Measurements from ENCODE around the gene FAXDC2. TPM values are rescaled to one million over a fixed set of nuclear protein-coding genes. Genes with fewer than 3 reads are reported as not detected.

FAXDC2 gene
- total RNA-seq, 2 donors from 2014 or later, result 19.2 to 30.1 TPM

GRCh38 chr5:154863291-154864080, 13.1 kb upstream of the FAXDC2 start:
- DNase-seq (ENCODE audit: low spot score), result no peak
- intact Hi-C loops (cut with DNase I), result no loop called here

GRCh38 chr5:154862766-154863165, 12.4 kb upstream of the FAXDC2 start:
- intact Hi-C loops (cut with DNase I), result no loop called here
- DNase-seq (ENCODE audit: low spot score), result no peak

DNA sequence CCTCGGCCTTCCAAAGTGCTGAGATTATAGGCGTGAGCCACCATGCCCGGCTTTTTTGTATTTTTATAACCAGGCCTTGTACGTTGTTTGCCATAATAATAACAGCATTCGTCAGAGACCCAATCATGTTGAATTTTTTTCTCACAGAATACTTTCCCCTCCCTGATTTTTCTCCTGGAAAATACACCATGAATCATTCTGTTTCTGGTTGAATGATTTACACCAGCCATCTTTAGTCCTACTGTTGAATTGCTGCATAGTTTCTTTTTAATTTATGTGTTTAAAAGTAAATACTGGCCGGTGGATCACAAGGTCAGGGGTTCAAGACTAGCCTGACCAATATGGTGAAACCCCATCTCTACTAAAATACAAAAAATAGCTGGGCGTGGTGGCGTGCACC, 11.5 kb upstream of the FAXDC2 start:
- intact Hi-C loops (cut with DNase I), result no loop called here
- no peak for DNase-seq (ENCODE audit: low spot score)

DNA sequence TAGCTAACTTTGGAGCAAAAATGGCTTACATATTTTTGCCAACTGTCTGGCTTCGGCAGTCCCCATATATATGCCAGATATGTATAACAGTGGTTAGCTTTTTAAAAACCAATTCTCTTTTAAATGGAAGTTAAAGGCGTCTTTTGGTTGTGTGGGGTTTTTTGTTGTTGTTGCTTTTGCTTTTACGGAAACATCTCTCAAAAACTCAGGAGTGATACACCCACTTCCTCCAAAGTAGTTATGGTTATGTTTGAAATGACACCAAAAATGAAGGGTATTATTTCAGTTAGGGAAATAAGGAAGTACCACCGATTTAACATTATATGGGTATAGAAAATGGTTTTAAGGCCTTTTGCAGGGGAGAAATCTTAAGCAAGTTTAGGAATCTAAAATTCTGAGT, 10.4 kb upstream of the FAXDC2 start:
- intact Hi-C loops (cut with DNase I), result no loop called here
- no peak for DNase-seq (ENCODE audit: low spot score)

DNA sequence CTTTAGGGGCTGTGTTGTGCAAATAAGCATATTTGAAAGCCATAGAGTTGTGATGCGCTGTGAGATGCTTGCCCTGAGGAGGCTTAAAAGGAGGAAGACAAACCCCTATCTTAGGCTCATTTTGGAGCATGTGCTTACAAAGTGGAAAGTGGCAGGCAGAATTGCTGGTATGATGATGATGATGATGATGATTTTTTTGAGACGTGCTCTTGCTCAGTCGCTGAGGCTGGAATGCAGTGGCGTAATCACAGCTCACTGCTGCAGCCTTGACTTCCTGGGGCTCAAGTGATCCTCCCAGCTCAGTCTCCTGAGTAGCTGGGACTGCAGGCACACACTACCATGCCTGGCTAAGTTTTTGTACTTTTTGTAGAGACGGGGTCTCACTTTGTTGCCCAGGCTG, 9.7 kb upstream of the FAXDC2 start:
- DNase-seq (ENCODE audit: low spot score), result no peak
- intact Hi-C loops (cut with DNase I), result no loop called here

- no peak for DNase-seq (ENCODE audit: low spot score)
- intact Hi-C loops (cut with DNase I), result loop anchor here in 1 of 2 donors (5.0 kb wide), 1 partner anchor 102 kb away; the partner anchor contains the start of gene LARP1
These were observed 8.8 kb upstream of the FAXDC2 start for GRCh38 chr5:154858972-154859871.

- intact Hi-C loops (cut with DNase I), result loop anchor here in 1 of 2 donors (5.0 kb wide), 1 partner anchor 101 kb away; the partner anchor contains the start of gene LARP1
- peak; percentile 100 for DNase-seq (ENCODE audit: low spot score)
These were observed 8.0 kb upstream of the FAXDC2 start, which contains the start of gene CNOT8 for GRCh38 chr5:154858297-154858971. CNOT8 (plus strand) TSS chr5:154858627; CDS start chr5:154863279, 4,652 bp downstream.

DNA sequence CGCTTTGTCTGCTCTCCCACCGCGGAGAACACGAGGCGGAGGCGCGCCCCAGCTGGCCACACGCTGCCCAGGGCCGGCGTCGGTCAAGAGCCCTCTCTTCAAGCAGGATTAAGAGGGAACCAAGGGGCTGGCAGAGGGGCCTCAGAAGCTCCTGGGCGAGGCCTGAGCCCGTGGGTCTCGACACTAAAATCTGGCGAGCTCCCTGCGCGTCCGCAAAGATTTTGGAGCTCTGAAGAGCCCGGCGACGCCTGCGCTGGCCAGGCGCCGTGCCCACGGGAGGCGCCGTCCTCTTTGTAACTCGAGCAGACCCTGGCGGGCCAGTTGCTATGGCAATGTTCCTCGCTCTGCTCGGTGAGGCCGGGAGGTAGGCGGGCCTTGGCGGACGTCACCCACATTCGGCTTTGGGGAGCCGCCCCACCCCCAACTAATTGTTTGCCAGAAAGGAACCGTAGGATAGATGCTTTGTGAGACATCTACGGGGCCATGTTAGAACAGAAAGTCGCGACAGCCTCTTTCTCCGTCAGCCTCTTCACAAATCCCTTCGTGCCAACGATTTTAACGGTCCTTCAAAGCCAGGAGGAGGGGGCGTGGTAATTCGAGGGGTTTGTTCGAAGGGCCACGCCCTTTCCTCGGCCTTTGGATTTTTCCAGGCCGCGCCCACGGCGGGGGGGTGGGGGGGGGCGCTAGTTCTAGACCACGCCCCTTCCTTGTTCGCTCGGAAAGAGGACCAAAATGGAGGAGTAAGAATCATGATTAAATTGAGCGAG, 7.3 kb upstream of the FAXDC2 start:
- intact Hi-C loops (cut with DNase I), result loop anchor here in 1 of 2 donors (5.0 kb wide), 1 partner anchor 100 kb away; the partner anchor contains the start of gene LARP1
- DNase-seq (ENCODE audit: low spot score), result peak; percentile 99

- DNase-seq (ENCODE audit: low spot score), result no peak
- intact Hi-C loops (cut with DNase I), result no loop called here
These were observed 948 bp upstream of the FAXDC2 start for GRCh38 chr5:154851351-154851750.

- intact Hi-C loops (cut with DNase I), result no loop called here
- DNase-seq (ENCODE audit: low spot score), result no peak
These were observed 607 bp downstream of the FAXDC2 start for GRCh38 chr5:154849791-154850201.

DNA sequence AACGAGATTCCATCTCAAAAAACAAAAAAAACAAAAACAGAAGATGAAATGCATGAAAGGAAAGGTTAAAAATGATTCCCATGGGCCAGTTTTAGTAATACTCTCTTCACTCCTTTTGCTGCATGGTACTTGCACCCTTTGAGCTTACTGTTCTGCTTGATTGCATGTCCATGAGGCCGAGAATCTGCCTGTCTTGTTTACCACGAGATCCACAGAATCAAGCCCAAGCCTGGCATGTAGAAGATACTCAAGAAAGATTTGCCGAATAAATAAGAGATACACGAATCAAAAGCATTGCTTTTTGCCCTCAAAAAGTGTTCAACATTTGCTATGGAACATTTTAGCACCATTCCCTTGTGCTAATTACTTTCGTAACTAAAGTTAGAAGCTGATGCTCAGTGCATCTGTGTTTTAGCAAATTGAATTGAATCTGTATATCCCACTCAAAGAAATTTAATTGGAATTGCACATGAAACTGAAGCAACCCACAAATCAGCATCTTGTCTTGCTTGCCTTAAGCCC, 1.1 kb downstream of the FAXDC2 start:
- intact Hi-C loops (cut with DNase I), result no loop called here
- no peak for DNase-seq (ENCODE audit: low spot score)

DNA sequence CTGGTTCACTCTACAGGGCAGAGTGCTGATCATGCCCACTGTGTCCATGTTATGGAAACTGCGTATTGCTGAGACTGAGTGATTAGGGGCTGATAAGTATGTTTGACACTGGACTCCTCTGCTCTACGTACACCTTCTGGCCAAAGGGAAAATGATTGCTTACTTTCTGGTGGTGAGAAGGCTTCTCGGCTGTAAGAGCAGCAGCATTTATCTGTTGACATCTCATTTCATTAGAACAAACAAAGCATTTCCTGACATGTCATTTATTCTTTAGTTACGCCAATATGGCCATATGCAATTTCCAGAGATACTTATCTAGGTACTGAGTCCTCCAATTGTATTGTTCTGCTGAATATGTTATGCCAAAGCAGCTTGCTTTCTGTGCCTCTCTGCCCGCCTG, 5.6 kb downstream of the FAXDC2 start:
- intact Hi-C loops (cut with DNase I), result no loop called here

DNA sequence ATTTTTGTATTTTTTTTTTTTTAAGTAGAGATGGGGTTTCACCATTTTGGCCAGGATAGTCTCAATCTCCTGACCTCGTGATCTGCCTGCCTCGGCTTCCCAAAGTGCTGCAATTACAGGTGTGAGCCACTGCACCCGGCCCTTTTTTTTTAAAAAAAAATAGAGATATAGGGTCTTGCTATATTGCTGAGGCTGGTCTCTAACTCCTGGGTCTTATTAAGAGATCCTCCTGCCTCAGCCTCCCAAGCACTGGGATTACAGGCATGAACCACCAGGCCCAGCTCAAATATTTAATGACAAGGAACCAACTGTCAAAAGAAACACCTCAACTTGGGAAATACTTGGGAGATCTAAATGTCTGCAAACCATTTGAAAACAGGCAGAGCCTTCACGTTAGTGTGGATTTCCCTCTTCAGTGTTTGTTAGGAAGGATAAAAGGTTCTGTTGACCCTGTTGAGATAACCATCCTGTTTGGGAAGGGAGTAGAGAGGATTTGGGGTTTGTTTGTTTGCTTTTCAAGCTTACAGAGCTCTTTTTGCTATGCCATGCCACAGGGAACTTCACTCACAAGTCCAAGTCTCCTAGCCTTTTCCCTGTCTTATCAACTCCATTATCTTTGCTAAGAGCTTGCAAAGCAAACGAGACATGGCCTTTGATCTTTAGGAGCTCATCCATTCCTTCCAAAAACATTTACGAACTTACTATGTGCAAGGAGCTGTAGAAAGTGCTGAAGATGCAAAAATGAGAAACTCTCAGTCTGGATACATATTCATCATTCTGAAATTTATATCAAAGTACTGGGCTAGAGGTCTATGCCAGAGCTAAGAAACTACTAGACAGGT, 7.5 kb downstream of the FAXDC2 start:
- no peak for DNase-seq (ENCODE audit: low spot score)
- intact Hi-C loops (cut with DNase I), result no loop called here

More for the DNA sequence above, 5.6 kb downstream of the FAXDC2 start:
- DNase-seq (ENCODE audit: low spot score), result no peak

GRCh38 chr5:154841273-154841661, 9.1 kb downstream of the FAXDC2 start:
- intact Hi-C loops (cut with DNase I), result no loop called here

DNA sequence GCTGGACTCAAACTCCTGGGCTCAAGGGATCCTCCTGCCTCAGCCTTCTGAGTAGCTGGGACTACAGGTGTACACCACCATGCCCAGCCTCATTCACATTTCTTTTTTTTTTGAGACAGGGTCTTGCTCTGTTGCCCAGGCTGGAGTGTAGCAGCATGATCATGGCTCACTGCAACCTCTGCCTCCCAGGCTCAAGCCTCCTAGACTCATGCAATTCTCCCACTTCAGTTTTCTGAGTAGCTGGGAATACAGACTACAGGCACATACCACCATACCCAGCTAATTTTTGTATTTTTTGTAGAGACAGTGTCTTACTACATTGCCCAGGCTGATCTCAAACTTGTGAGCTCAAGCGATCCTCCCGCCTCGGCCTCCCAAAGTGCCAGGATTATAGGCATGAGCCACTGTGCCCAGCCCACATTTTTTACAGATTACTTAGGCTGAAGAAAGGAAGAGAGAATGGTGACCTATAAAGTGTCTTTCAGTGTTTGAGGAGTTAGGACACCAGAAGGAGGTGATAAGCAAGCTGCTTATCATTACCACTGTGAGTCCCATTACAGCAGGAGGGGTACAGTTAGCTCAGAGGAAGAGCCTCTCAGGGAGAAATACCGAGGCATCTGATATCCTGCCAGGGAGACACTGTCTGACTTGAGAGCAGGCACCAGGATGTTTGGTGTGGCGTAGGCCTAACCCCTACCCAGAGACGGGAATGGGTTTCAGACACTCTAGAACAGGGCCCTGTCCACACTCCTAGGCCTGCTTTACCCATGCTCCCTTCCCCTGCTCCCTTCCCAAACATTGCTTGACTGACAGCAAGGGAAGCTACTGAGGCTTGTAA, 9.7 kb downstream of the FAXDC2 start:
- no peak for DNase-seq (ENCODE audit: low spot score)
- intact Hi-C loops (cut with DNase I), result no loop called here

More at GRCh38 chr5:154841273-154841661, 9.1 kb downstream of the FAXDC2 start:
- no peak for DNase-seq (ENCODE audit: low spot score)

GRCh38 chr5:154837009-154837901, 13.1 kb downstream of the FAXDC2 start:
- intact Hi-C loops (cut with DNase I), result no loop called here
- DNase-seq (ENCODE audit: low spot score), result no peak

Data from posterior vena cava (tissue), 2 donors.